Fibroblast of skin of back (primary cell): Measurements from ENCODE around the gene GLRA1. TPM values are rescaled to one million over a fixed set of nuclear protein-coding genes. Genes with fewer than 3 reads are reported as not detected.

Experiments used
- DNase-seq: peaks from one replicate; pipeline ENCODE4 v3.0.0-alpha.2; 2013
- polyA plus RNA-seq, 2 experiments: library from polyadenylated mRNA; unstranded; fragments of 120-200 nt; gene quantifications; one replicate each; pipeline ENCODE4 v1.2.1, GENCODE V29; 2013; ENCODE audit not compliant: insufficient read length in 2 of 2

The GLRA1 gene
- not detected for polyA plus RNA-seq (2013, experiment 1 of 2; ENCODE audit: insufficient read length)
- polyA plus RNA-seq (2013, experiment 2 of 2; ENCODE audit: insufficient read length): not detected

GRCh38 chr5:151924564-151925301 is at the start of gene GLRA1:
Gene GLRA1 (minus strand): TSS chr5:151924851. CDS start chr5:151924549, 302 bp downstream.
- peak; percentile 51 for DNase-seq

- DNase-seq: no peak
Observed at GRCh38 chr5:151970885-151971284, 46.2 kb upstream of the GLRA1 start.

GRCh38 chr5:151967865-151968264 is 43.2 kb upstream of the GLRA1 start:
- DNase-seq: no peak

- DNase-seq: no peak
Observed at GRCh38 chr5:151966046-151966445, 41.4 kb upstream of the GLRA1 start.

GRCh38 chr5:151964471-151964870 is 39.8 kb upstream of the GLRA1 start:
- DNase-seq: no peak

GRCh38 chr5:151961557-151961956 is 36.9 kb upstream of the GLRA1 start:
- DNase-seq: peak; percentile 9

GRCh38 chr5:151958111-151958510 is 33.5 kb upstream of the GLRA1 start:
- DNase-seq: no peak

GRCh38 chr5:151956725-151957124 is 32.1 kb upstream of the GLRA1 start:
- DNase-seq: no peak

- no peak for DNase-seq
Observed at GRCh38 chr5:151954255-151954654, 29.6 kb upstream of the GLRA1 start.

GRCh38 chr5:151953833-151954232 is 29.2 kb upstream of the GLRA1 start:
- no peak for DNase-seq

GRCh38 chr5:151952238-151952637 is 27.6 kb upstream of the GLRA1 start:
- no peak for DNase-seq

GRCh38 chr5:151950706-151951105 is 26.1 kb upstream of the GLRA1 start:
- DNase-seq: no peak

GRCh38 chr5:151949701-151950308 is 25.2 kb upstream of the GLRA1 start:
- no peak for DNase-seq

- no peak for DNase-seq
Observed at GRCh38 chr5:151949113-151949512, 24.5 kb upstream of the GLRA1 start.

GRCh38 chr5:151947931-151948608 is 23.4 kb upstream of the GLRA1 start:
- DNase-seq: peak; percentile 3

- DNase-seq: no peak
Observed at GRCh38 chr5:151937851-151938250, 13.2 kb upstream of the GLRA1 start.

GRCh38 chr5:151935135-151935695 is 10.6 kb upstream of the GLRA1 start:
- DNase-seq: no peak

GRCh38 chr5:151931260-151931659 is 6.6 kb upstream of the GLRA1 start:
- DNase-seq: no peak

GRCh38 chr5:151926188-151926587 is 1.5 kb upstream of the GLRA1 start:
- no peak for DNase-seq

GRCh38 chr5:151925340-151925739 is 689 bp upstream of the GLRA1 start:
- DNase-seq: no peak

- DNase-seq: no peak
Observed at GRCh38 chr5:151923866-151924476, 680 bp downstream of the GLRA1 start.

- no peak for DNase-seq
Observed at GRCh38 chr5:151921916-151922315, 2.7 kb downstream of the GLRA1 start.

GRCh38 chr5:151917904-151918303 is 6.7 kb downstream of the GLRA1 start:
- DNase-seq: no peak
